GM12878 (cell line): ENCODE results near the gene DNAJB2. TPM values are rescaled to one million over a fixed set of nuclear protein-coding genes. Genes with fewer than 3 reads are reported as not detected.

Source experiments
- ATAC-seq: fragments of 200-7000 bp; cut with Tn5 transposase; 3 replicates; pipeline ENCODE4 v1.9.1; 2020; ENCODE audit warnings: mild to moderate bottlenecking, moderate library complexity
- BruUV-seq: library from RNA; stranded (reverse); fragments of 400-500 nt; replicated peaks from 2 replicates; lab custom pipeline; 2021; lab: Mats Ljungman, UMichigan
- CTCF ChIA-PET: fragments of 300-600 bp; sonication (Branson Sonifier 250); formaldehyde crosslinking; extraction: SDS; loops from one replicate; lab custom pipeline; 2021; ENCODE audit warnings: inconsistent platforms; lab: Yijun Ruan, JAX
- POLR2A ChIA-PET: fragments of 350-600 bp; formaldehyde crosslinking; extraction: SDS; loops from one replicate; lab custom pipeline; 2021; ENCODE audit warnings: inconsistent platforms; lab: Charles Lee
- RAD21 ChIA-PET: fragments of 300-600 bp; sonication (Branson Sonifier 250); formaldehyde crosslinking; loops from one replicate; lab custom pipeline; 2023; ENCODE audit warnings: antibody characterized with exemption; ENCODE audit not compliant: unreplicated experiment; lab: Charles Lee
- SMC1A ChIA-PET: fragments of 300-600 bp; sonication (Branson Sonifier 250); formaldehyde crosslinking; loops from one replicate; lab custom pipeline; 2023; ENCODE audit not compliant: unreplicated experiment, uncharacterized antibody; lab: Charles Lee
- DNase-seq: peaks from one replicate; pipeline ENCODE4 v3.0.0-alpha.2; 2011; ENCODE audit warnings: low read depth, low spot score
- FAIRE-seq: peaks from 3 replicates; lab custom pipeline; 2011; peaks lifted over from hg19 to GRCh38; lab: Jason Lieb, UNC
- H2AFZ ChIP-seq: 2 replicates; pipeline ENCODE4 v1.6.0; 2011; ENCODE audit warnings: low read depth, low read length, control low read depth; ENCODE audit not compliant: control insufficient read depth
- H3K27ac ChIP-seq: 2 replicates; pipeline ENCODE4 v1.5.1; 2011; ENCODE audit warnings: control low read depth; ENCODE audit not compliant: control insufficient read depth, insufficient read depth
- H3K27me3 ChIP-seq, 2 experiments: replicated peaks in 1 of 2; 2 replicates each; pipeline versions ENCODE4 v1.6.0 to v1.6.1; 2011; ENCODE audit warnings: low read length in 1 of 2; ENCODE audit not compliant: control insufficient read depth in 2 of 2, insufficient read depth in 2 of 2
- H3K36me3 ChIP-seq, 2 experiments: 2 replicates each; pipeline ENCODE4 v1.5.1; 2011; ENCODE audit warnings: low read length in 1 of 2; ENCODE audit not compliant: control insufficient read depth in 2 of 2, insufficient read depth in 2 of 2
- H3K4me1 ChIP-seq: 2 replicates; pipeline ENCODE4 v1.6.1; 2011; ENCODE audit warnings: mild to moderate bottlenecking, low read length, moderate library complexity, mixed read lengths; ENCODE audit not compliant: control insufficient read depth, insufficient read depth
- H3K4me2 ChIP-seq: 2 replicates; pipeline ENCODE4 v1.6.0; 2011; ENCODE audit warnings: control low read depth; ENCODE audit not compliant: control insufficient read depth, insufficient read depth
- H3K4me3 ChIP-seq: fragments of 200-600 bp; sonication (generic); 2 replicates; pipeline ENCODE4 v1.5.1; 2016
- H3K79me2 ChIP-seq: 2 replicates; pipeline ENCODE4 v1.6.0; 2011; ENCODE audit warnings: low read length; ENCODE audit not compliant: control insufficient read depth, insufficient read depth
- H3K9ac ChIP-seq: 2 replicates; pipeline ENCODE4 v1.8.0; 2011; ENCODE audit warnings: low read length, control low read depth, mixed read lengths; ENCODE audit not compliant: control insufficient read depth, insufficient read depth
- H3K9me3 ChIP-seq: replicated peaks from 3 replicates; pipeline ENCODE4 v1.5.1; 2011; ENCODE audit warnings: mild to moderate bottlenecking, low read length; ENCODE audit not compliant: control insufficient read depth, insufficient read depth
- H4K20me1 ChIP-seq: 2 replicates; pipeline ENCODE4 v1.6.0; 2011; ENCODE audit not compliant: control insufficient read depth, insufficient read depth
- BCL3 ChIP-seq: IDR thresholded peaks from 2 replicates; pipeline ENCODE4 v1.6.1; 2011; ENCODE audit warnings: borderline replicate concordance, low read depth, mild to moderate bottlenecking, moderate library complexity, low read length; ENCODE audit not compliant: insufficient read depth, poor library complexity, severe bottlenecking
- CTCF ChIP-seq, 3 experiments: IDR thresholded peaks in 2 of 3; conservative IDR thresholded peaks in 1 of 3; 2 replicates each; pipeline ENCODE4 v1.5.1; 2011; ENCODE audit warnings: low read depth in 3 of 3, low read length in 3 of 3, mild to moderate bottlenecking in 3 of 3, control low read depth in 2 of 3, moderate library complexity in 2 of 3, inconsistent platforms in 1 of 3, mixed read lengths in 1 of 3; ENCODE audit not compliant: control insufficient read depth in 2 of 3, insufficient read depth in 1 of 3; ENCODE audit errors: extremely low read depth in 1 of 3
- FOXK2 ChIP-seq: fragments of 450-650 bp; IDR thresholded peaks from 2 replicates; pipeline ENCODE4 v1.6.1; 2017; ENCODE audit warnings: mild to moderate bottlenecking, moderate library complexity
- IKZF2 ChIP-seq, 2 experiments: fragments of 450-650 bp; IDR thresholded peaks; 2 replicates each; pipeline ENCODE4 v1.6.1; 2017; ENCODE audit warnings: mild to moderate bottlenecking in 2 of 2, moderate library complexity in 2 of 2
- JUNB ChIP-seq: IDR thresholded peaks from 2 replicates; pipeline ENCODE4 v1.6.1; 2016; ENCODE audit warnings: antibody characterized with exemption, mild to moderate bottlenecking
- MAX ChIP-seq: IDR thresholded peaks from 2 replicates; pipeline ENCODE4 v1.6.1; 2012; ENCODE audit warnings: low read depth, low read length, improper control_type of control experiment
- NFYA ChIP-seq: IDR thresholded peaks from 2 replicates; pipeline ENCODE4 v1.6.1; 2011; ENCODE audit warnings: low read depth, mild to moderate bottlenecking, low read length, improper control_type of control experiment, borderline replicate concordance
- PKNOX1 ChIP-seq: fragments of 450-650 bp; IDR thresholded peaks from 2 replicates; pipeline ENCODE4 v1.6.1; 2016; ENCODE audit warnings: mild to moderate bottlenecking
- POLR2A ChIP-seq: IDR thresholded peaks from 2 replicates; pipeline ENCODE4 v1.6.1; 2011; ENCODE audit warnings: low read depth, mild to moderate bottlenecking, low read length
- RAD21 ChIP-seq: IDR thresholded peaks from 2 replicates; pipeline ENCODE4 v1.6.1; 2011; ENCODE audit warnings: mild to moderate bottlenecking, low read depth, low read length, moderate library complexity; ENCODE audit not compliant: insufficient read depth
- TARDBP ChIP-seq: IDR thresholded peaks from 2 replicates; pipeline ENCODE4 v1.6.1; 2016; ENCODE audit warnings: borderline replicate concordance
- WRNIP1 ChIP-seq: IDR thresholded peaks from 2 replicates; pipeline ENCODE4 v1.6.1; 2011; ENCODE audit warnings: low read depth, low read length, improper control_type of control experiment, borderline replicate concordance
- ZNF384 ChIP-seq: IDR thresholded peaks from 2 replicates; pipeline ENCODE4 v1.6.1; 2012; ENCODE audit warnings: low read depth, mild to moderate bottlenecking, low read length, improper control_type of control experiment, borderline replicate concordance
- ZNF687 ChIP-seq: fragments of 450-650 bp; IDR thresholded peaks from 2 replicates; pipeline ENCODE4 v1.6.1; 2017; ENCODE audit warnings: mild to moderate bottlenecking, moderate library complexity
- ZSCAN29 ChIP-seq: fragments of 450-650 bp; IDR thresholded peaks from 2 replicates; pipeline ENCODE4 v1.6.1; 2017; ENCODE audit warnings: mild to moderate bottlenecking, moderate library complexity
- WGBS: methylation state at CpG from one replicate; pipeline ENCODE4 v1.1.6; 2016; ENCODE audit warnings: low lambda C conversion rate; ENCODE audit not compliant: insufficient replicate concordance, insufficient coverage; ENCODE audit errors: missing lambda C conversion rate; 5-methylcytosine and 5-hydroxymethylcytosine counted together
- in situ Hi-C: fragments of 300-500 bp; cut with MboI; formaldehyde crosslinking; loops from 9 replicates; pipeline ENCODE4 v1.14.3; 2018; ENCODE audit warnings: mixed read lengths
- intact Hi-C: fragments of 100-400 bp; cut with micrococcal nuclease; formaldehyde crosslinking; loops from one replicate; pipeline ENCODE4 v1.14.2; 2022; ENCODE audit not compliant: unreplicated experiment
- polyA plus RNA-seq, 11 experiments: library from polyadenylated mRNA; depleted of rRNA in 4 of 11; unstranded in 6 of 11; stranded (reverse) in 5 of 11; fragments of >200 nt; fragmentation: Nextera tagmentation in 4 of 11; fragmentation: Illumina TruSeq in 1 of 11; extraction: Ambion mirVana in 4 of 11; extraction: Trizol in 1 of 11; gene quantifications; 1 replicate in 1 of 11; 2 replicates in 10 of 11; pipeline versions ENCODE4 v1.2.1 to v1.2.3, GENCODE V29; 2011 to 2016; ENCODE audit warnings: inconsistent platforms in 2 of 11, missing spikeins in 2 of 11, low read depth in 1 of 11
- total RNA-seq, 4 experiments: library from RNA; depleted of rRNA in 3 of 4; stranded (reverse); fragments of >200 nt in 3 of 4; fragmentation: Illumina TruSeq in 1 of 4; extraction: Trizol in 1 of 4; gene quantifications; 2 replicates each; pipeline versions ENCODE4 v1.2.1 to v1.2.3, GENCODE V29; 2013 to 2021

DNAJB2 gene
- total and polyA plus RNA-seq, 10 of the 15 experiments (the other 5 are each of a cell fraction or from before 2014, with no cell fraction given), result 0.26 to 36.5 (median 12.5) TPM

GRCh38 chr2:219291910-219292490, 12.8 kb downstream of the DNAJB2 start:
- Histone ChIP-seq H3K36me3 (no peaks in the 10 kb centered on the region), H3K27me3 (peaks cover 0 to 3% of the 10 kb centered on the region in 2 experiments; a peak in 2 of 4 replicates), H3K79me2 (no peaks in the 10 kb centered on the region), H3K4me3 (no peak overlapping the region), H3K27ac (no peak overlapping the region), H2AFZ (no peak overlapping the region), H4K20me1 (no peaks in the 10 kb centered on the region), H3K4me2 (no peak overlapping the region), H3K9ac (no peak overlapping the region), H3K9me3 (no peaks in the 10 kb centered on the region), H3K4me1 (peaks cover 8% of the 10 kb centered on the region)
- in situ Hi-C loops, result no loop called here
- ChIA-PET RAD21 (interaction anchor here (1.6 to 6.5 kb wide), 2 partner anchors 13 to 38 kb away, joined by 5 to 78 read pairs; partner anchors contain the start of genes DNAJB2 and TUBA4A), CTCF (interaction anchor here (0.7 to 6.7 kb wide), 5 partner anchors 13 to 132 kb away, joined by 3 to 257 read pairs (median 4); partner anchors contain the start of gene DNAJB2), POLR2A (interaction anchor here (0.5 to 1.3 kb wide), 3 partner anchors 34 to 100 kb away, joined by 3 to 4 read pairs (median 4); partner anchors contain the start of gene TUBA4B), SMC1A (interaction anchor here (0.5 to 6.0 kb wide), 3 partner anchors 12 to 137 kb away, joined by 3 to 96 read pairs (median 5); partner anchors contain the start of gene DNAJB2)
- intact Hi-C loops, result no loop called here
- BruUV-seq, result no TSS peak
- no peak for ATAC-seq
- no peak for DNase-seq
- no peak for FAIRE-seq
- 36% methylated on average over 4 of the region's 4 CpGs for WGBS
- no peak for TF ChIP-seq ZSCAN29
- no peak for TF ChIP-seq JUNB
- no peak for TF ChIP-seq POLR2A
- no peak for TF ChIP-seq IKZF2 (IDR thresholded peaks at IDR 0.05)
- TF ChIP-seq BCL3, result no peak
- no peak for TF ChIP-seq FOXK2
- no peak for TF ChIP-seq CTCF (IDR thresholded peaks at IDR 0.05 in 2 of 3, conservative IDR thresholded peaks at IDR 0.05 in 1 of 3; ENCODE audit: control insufficient read depth in 2 of 3, extremely low read depth in 1 of 3, insufficient read depth in 1 of 3, low read depth in 3 of 3, low read length in 3 of 3)
- TF ChIP-seq RAD21, result no peak
- no peak for TF ChIP-seq ZNF384
- TF ChIP-seq PKNOX1, result no peak
- no peak for TF ChIP-seq WRNIP1
- no peak for TF ChIP-seq TARDBP
- TF ChIP-seq NFYA, result no peak
- TF ChIP-seq ZNF687, result no peak
- no peak for TF ChIP-seq MAX
